ENCODE data around the gene TGFA.

GRCh38 chr2:70411483-70412125 lies 142.0 kb downstream of the TGFA start:
- TF ChIP-seq CTCF (conservative IDR thresholded peaks at IDR 0.05) (no peak), EZH2 (IDR thresholded peaks at IDR 0.05; ENCODE audit: low read depth) (no peak)
